Measurements from ENCODE around the gene SMCP.

Gene SMCP

GRCh38 chr1:152906023-152906565 lies 28.0 kb downstream of the SMCP start:
- Mint-ChIP-seq H3K27me3 (ENCODE audit: low read depth) (no peaks in the 10 kb centered on the region), H3K4me1 (ENCODE audit: low read depth) (no peaks in the 10 kb centered on the region), H3K9me3 (no peaks in the 10 kb centered on the region), H3K36me3 (ENCODE audit: low read depth) (no peaks in the 10 kb centered on the region), H3K4me3 (no peak overlapping the region), H3K27ac (no peak overlapping the region)

GRCh38 chr1:152907686-152908601 lies 29.8 kb downstream of the SMCP start, which contains the start of gene IVL:
TSS of gene IVL (plus strand) at chr1:152908546. CDS start at chr1:152909798, 1,252 bp downstream.
- H3K4me3 Mint-ChIP-seq: no peak within 1 kb of the TSS
- H3K27me3 Mint-ChIP-seq (ENCODE audit: low read depth): peaks cover 3% of the 10 kb centered on the region
- H3K27ac Mint-ChIP-seq: no peak within 1 kb of the TSS
- no peaks in the 10 kb centered on the region for H3K4me1 Mint-ChIP-seq (ENCODE audit: low read depth)
- no peaks in the 10 kb centered on the region for H3K9me3 Mint-ChIP-seq
- H3K36me3 Mint-ChIP-seq (ENCODE audit: low read depth): no peaks in the 10 kb centered on the region

- H3K4me1 Mint-ChIP-seq (ENCODE audit: low read depth): no peaks in the 10 kb centered on the region
- no peak overlapping the region for H3K4me3 Mint-ChIP-seq
- no peak overlapping the region for H3K27ac Mint-ChIP-seq
- H3K27me3 Mint-ChIP-seq (ENCODE audit: low read depth): peaks cover 4% of the 10 kb centered on the region
- H3K36me3 Mint-ChIP-seq (ENCODE audit: low read depth): no peaks in the 10 kb centered on the region
- no peaks in the 10 kb centered on the region for H3K9me3 Mint-ChIP-seq
These were observed 31.1 kb downstream of the SMCP start for GRCh38 chr1:152909206-152909605.

GRCh38 chr1:152912471-152912870 lies 34.3 kb downstream of the SMCP start:
- H3K4me1 Mint-ChIP-seq (ENCODE audit: low read depth): no peaks in the 10 kb centered on the region

GRCh38 chr1:152912900-152913299 lies 34.8 kb downstream of the SMCP start:
- no peak overlapping the region for H3K4me3 Mint-ChIP-seq
- H3K4me1 Mint-ChIP-seq (ENCODE audit: low read depth): no peaks in the 10 kb centered on the region
- H3K27ac Mint-ChIP-seq: no peak overlapping the region
- H3K36me3 Mint-ChIP-seq (ENCODE audit: low read depth): no peaks in the 10 kb centered on the region
- no peaks in the 10 kb centered on the region for H3K9me3 Mint-ChIP-seq
- peaks cover 16% of the 10 kb centered on the region for H3K27me3 Mint-ChIP-seq (ENCODE audit: low read depth)

More at GRCh38 chr1:152912471-152912870, 34.3 kb downstream of the SMCP start:
- Mint-ChIP-seq H3K36me3 (ENCODE audit: low read depth) (no peaks in the 10 kb centered on the region), H3K9me3 (no peaks in the 10 kb centered on the region), H3K27me3 (ENCODE audit: low read depth) (peaks cover 16% of the 10 kb centered on the region), H3K4me3 (no peak overlapping the region), H3K27ac (no peak overlapping the region)

DNA sequence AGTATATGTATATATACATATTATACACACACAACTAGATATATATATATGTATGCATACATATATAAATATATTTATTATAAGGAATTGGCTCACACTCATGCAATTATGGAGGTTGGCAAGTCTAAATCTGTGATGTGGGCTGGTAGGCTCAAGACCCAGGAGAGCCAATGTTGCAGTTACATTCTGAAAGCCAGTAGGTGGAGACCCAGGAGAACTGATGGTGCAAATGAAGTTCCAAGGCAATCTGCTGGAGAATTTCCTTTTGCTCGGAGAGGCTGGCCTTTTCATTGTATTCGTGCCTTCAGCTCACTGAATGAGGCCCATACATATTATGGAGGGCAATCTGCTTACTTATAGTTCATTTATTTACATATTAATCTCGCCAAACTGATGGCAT lies 39.7 kb downstream of the SMCP start:
- no peaks in the 10 kb centered on the region for H3K9me3 Mint-ChIP-seq

GRCh38 chr1:152919071-152919470 lies 40.9 kb downstream of the SMCP start:
- Mint-ChIP-seq H3K4me3 (no peak overlapping the region), H3K27me3 (ENCODE audit: low read depth) (peaks cover 18% of the 10 kb centered on the region), H3K27ac (no peak overlapping the region), H3K9me3 (no peaks in the 10 kb centered on the region), H3K36me3 (ENCODE audit: low read depth) (no peaks in the 10 kb centered on the region), H3K4me1 (ENCODE audit: low read depth) (no peaks in the 10 kb centered on the region)

More for the DNA sequence above, 39.7 kb downstream of the SMCP start:
- no peak overlapping the region for H3K27ac Mint-ChIP-seq
- H3K4me1 Mint-ChIP-seq (ENCODE audit: low read depth): no peaks in the 10 kb centered on the region
- H3K4me3 Mint-ChIP-seq: no peak overlapping the region
- H3K36me3 Mint-ChIP-seq (ENCODE audit: low read depth): no peaks in the 10 kb centered on the region
- peaks cover 20% of the 10 kb centered on the region for H3K27me3 Mint-ChIP-seq (ENCODE audit: low read depth)

DNA sequence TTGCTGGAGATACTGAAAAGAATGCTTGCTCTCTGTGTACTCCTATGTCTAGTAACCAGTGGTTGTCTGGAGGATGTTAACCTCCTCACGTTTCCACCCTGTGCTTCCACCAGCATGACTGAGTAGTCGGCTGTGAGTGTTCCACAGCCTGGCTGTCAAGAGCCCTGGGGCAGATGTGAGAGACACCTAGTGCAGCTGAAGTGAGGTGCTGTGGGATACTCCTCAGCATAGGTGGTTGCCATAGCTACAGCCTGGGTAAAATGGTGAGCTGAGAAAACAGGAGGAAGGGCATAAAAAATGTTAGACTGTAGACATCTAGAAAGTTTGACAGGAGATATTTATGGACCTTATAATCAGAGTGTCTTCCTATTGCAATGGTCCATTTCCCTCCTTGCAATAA lies 46.1 kb downstream of the SMCP start:
- Mint-ChIP-seq H3K4me3 (no peak overlapping the region), H3K27me3 (ENCODE audit: low read depth) (peaks cover 5% of the 10 kb centered on the region), H3K4me1 (ENCODE audit: low read depth) (no peaks in the 10 kb centered on the region), H3K9me3 (no peaks in the 10 kb centered on the region), H3K36me3 (ENCODE audit: low read depth) (no peaks in the 10 kb centered on the region), H3K27ac (no peak overlapping the region)

DNA sequence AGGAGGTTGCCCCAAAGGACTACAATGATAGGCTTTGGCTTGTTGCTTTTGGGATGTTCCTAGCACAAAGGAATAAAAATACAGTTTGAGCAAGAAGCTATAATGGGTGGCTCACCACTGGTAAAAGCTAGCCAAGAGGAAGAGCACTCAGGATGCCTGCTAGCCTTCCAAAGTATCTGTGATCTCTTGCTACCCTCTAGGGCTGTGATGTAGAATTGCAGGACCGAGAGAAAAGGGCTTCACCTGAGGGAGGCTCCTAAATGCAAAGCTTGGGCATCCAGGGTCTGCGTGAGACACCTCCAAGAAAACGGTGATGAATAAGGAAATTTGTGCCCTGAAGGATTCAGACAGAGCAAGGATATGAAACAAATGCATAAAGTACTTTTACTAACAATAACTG lies 48.0 kb downstream of the SMCP start:
- Mint-ChIP-seq H3K36me3 (ENCODE audit: low read depth) (no peaks in the 10 kb centered on the region), H3K27ac (no peak overlapping the region), H3K27me3 (ENCODE audit: low read depth) (peaks cover 5% of the 10 kb centered on the region), H3K9me3 (no peaks in the 10 kb centered on the region), H3K4me3 (no peak overlapping the region), H3K4me1 (ENCODE audit: low read depth) (no peaks in the 10 kb centered on the region)

- H3K27ac Mint-ChIP-seq: no peak overlapping the region
- no peaks in the 10 kb centered on the region for H3K9me3 Mint-ChIP-seq
- no peak overlapping the region for H3K4me3 Mint-ChIP-seq
- no peaks in the 10 kb centered on the region for H3K27me3 Mint-ChIP-seq (ENCODE audit: low read depth)
- H3K4me1 Mint-ChIP-seq (ENCODE audit: low read depth): no peaks in the 10 kb centered on the region
- no peaks in the 10 kb centered on the region for H3K36me3 Mint-ChIP-seq (ENCODE audit: low read depth)
These were observed 50.5 kb downstream of the SMCP start for GRCh38 chr1:152928671-152929070.

GRCh38 chr1:152932170-152932811 lies 54.2 kb downstream of the SMCP start:
- Mint-ChIP-seq H3K4me1 (ENCODE audit: low read depth) (no peaks in the 10 kb centered on the region), H3K27ac (no peak overlapping the region), H3K4me3 (no peak overlapping the region), H3K9me3 (no peaks in the 10 kb centered on the region), H3K36me3 (ENCODE audit: low read depth) (no peaks in the 10 kb centered on the region), H3K27me3 (ENCODE audit: low read depth) (no peaks in the 10 kb centered on the region)

GRCh38 chr1:152933196-152933595 lies 55.1 kb downstream of the SMCP start:
- no peak overlapping the region for H3K4me3 Mint-ChIP-seq
- no peaks in the 10 kb centered on the region for H3K27me3 Mint-ChIP-seq (ENCODE audit: low read depth)
- no peaks in the 10 kb centered on the region for H3K9me3 Mint-ChIP-seq
- H3K27ac Mint-ChIP-seq: no peak overlapping the region
- no peaks in the 10 kb centered on the region for H3K36me3 Mint-ChIP-seq (ENCODE audit: low read depth)
- H3K4me1 Mint-ChIP-seq (ENCODE audit: low read depth): no peaks in the 10 kb centered on the region
